Right forelimb (tissue), 1 donor: Measurements from ENCODE around the gene CDKN1B.
A peak's percentile ranks its signal among the peaks of the same experiment; 100 is the strongest.

Source experiments
- DNase-seq: peaks from one replicate; pipeline ENCODE4 v3.0.0-alpha.2; 2018

CDKN1B gene

DNA sequence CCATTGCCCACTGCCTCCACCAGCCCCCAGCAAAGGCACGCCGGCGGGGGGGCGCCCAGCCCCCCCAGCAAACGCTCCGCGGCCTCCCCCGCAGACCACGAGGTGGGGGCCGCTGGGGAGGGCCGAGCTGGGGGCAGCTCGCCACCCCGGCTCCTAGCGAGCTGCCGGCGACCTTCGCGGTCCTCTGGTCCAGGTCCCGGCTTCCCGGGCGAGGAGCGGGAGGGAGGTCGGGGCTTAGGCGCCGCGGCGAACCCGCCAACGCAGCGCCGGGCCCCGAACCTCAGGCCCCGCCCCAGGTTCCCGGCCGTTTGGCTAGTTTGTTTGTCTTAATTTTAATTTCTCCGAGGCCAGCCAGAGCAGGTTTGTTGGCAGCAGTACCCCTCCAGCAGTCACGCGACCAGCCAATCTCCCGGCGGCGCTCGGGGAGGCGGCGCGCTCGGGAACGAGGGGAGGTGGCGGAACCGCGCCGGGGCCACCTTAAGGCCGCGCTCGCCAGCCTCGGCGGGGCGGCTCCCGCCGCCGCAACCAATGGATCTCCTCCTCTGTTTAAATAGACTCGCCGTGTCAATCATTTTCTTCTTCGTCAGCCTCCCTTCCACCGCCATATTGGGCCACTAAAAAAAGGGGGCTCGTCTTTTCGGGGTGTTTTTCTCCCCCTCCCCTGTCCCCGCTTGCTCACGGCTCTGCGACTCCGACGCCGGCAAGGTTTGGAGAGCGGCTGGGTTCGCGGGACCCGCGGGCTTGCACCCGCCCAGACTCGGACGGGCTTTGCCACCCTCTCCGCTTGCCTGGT is at the start of gene CDKN1B:
Gene CDKN1B (plus strand): TSS at position 576 of the 793 bp plus-strand sequence. CDS start 472 bp downstream, outside the sequence.
- peak; percentile 91 for DNase-seq

DNA sequence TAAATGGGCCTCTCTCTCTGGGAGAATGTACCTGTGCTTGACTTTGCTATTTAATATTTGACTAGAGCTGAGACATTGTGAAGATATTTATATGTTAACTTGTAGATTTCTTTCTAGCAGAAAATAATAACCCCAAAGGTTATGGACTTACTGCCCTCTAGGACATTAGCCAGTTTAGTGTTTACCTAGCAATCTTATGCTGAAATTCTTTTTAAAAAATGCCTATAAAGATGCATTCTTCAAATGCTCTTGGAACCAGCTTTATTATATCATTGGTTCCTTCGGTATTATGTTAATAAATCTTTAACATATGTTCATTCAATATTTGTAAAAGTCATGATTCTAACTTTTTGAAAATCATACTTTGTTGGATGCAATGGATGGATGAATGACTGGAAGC is 49.2 kb upstream of the CDKN1B start:
- no peak for DNase-seq

DNA sequence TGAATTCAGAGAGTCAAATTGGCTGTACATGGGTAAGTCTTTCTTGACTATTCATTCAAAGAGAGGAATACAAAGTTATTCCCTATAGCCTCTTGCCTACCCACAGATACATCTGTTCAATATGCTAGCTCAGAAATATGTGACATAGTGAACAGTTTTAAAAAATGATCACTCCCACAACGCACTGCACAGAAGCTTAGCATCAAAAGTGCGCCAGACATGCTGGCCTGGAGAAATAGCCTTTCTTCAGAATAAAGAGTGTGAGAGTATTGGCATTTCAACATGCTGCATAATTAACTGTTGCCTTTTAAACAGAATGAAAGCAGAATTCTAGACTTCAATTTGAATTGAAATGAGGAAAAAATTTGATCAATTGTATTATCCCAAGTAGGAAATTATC is 48.1 kb upstream of the CDKN1B start:
- DNase-seq = no peak

DNA sequence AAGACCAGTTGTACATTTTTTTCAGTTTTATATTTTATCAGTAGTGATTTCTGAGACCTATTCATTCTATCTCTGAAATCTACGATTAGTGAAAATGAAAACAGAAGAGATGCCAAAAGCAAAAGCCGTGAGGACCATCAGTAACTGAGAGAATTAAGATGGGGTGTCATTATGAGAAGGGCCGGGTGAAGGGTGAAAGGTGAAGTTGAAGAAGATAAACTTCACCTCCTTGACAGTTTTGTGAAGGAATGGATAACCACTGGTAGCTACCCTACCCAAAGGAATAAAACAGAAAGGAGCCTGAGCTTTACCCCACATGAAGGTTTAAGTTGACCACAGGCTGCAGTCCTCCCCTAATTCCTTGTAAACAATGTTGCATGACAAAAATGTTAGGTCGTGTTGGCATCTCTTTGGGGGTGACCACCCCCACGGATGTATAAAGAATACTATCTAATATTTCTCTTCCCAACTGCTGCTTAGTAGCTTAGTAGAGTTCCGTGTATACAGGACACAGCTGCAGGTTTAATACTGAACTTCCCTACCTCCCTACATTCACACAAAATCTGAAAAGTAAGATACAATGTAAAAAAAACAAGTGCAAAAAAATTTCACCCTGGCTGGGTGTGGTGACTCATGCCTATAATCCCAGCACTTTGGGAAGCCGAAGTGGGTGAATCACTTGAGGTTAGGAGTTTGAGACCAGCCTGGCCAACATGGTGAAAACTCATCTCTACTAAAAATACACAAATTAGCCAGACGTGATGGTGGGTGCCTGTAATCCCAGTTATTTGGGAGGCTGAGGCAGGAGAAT is 45.1 kb upstream of the CDKN1B start:
- no peak for DNase-seq

DNA sequence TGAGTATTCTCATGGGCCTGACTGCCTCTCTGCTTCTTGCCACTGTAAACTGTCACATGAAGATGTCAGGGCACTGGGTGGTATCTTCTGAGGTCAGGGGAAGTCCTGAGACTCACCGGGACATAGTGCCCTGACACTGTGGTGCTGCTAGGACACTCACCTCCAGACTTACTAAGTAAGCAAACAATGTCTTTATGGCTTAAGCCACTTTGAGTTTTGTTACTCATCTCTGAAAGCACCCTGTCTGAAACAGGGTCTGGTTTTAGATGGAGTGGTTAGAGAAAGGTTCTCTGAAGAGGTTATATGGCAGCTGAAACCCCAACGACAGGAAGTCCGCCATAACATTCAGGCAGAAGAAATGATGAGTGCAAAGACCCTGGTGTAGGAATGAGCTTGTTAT is 43.9 kb upstream of the CDKN1B start:
- no peak for DNase-seq

DNA sequence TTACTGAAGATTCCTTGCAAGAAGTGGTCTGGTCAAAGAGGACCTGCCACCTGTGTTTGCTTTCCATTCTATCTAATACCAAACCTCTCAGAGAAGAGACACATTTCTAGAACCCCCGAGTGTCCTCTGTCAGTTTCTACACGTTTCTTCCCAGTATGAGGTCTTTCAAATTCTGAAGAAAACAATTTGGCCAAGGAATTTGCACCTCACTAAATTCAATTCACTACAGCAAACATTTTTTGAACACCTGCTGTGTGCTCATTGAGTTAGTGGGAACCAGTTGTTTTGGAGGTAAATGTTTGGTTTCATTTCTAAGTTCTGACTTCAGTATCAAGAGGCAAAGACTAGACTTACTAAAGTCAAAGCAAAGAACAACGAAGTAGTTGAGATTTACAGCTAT is 40.6 kb upstream of the CDKN1B start:
- no peak for DNase-seq

DNA sequence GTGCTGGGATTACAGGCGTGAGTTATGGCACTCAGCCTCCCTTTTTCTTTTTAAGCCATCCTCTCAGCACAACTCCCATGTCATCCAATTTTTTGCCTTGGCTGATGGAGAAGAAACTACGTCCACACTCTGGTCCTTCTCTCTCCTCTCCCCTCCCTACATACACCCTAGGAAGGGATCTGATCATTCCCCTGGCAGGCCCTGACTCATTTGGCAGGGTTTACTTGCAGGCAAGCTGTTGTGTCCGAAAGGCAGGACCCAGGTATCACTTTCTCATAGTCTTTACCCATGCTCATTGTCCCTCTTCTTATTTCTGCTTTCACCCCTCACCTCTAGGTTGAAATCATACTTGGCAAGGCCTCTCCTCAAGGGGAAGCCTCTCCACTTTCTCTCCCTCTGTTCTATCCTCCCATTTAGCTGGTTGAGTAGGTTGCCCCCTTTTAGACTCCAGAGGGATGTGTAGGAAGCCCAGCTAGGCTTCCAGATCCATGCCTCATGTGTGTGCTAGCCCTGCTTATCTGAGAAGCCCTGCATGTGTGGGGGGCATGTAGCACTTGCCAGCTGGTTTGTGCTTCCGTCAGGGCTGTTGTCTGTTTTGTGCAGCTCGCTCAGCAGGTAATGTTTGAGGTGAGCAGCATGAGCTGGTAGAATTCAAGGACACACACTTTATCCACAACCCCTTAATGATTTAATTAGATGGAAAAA is 36.0 kb upstream of the CDKN1B start:
- DNase-seq = no peak

DNA sequence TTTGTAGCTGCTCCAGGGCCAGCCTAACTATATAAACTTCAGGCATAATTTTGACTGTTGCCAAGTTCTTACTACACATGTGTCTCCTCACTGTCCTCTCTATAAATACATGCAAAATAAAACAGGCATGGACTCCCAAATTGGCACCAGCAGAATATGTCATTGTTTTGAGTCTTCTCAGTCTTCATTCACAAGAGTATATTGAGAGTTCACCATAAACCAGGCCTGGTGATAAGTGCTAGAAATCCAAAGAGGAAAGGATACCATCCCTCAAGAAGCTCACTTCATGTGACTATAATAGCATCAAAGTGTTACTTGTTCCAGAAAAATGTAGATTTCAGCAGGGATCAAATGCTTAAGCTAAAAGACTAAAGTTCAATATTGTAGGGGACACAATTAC is 34.9 kb upstream of the CDKN1B start:
- no peak for DNase-seq

DNA sequence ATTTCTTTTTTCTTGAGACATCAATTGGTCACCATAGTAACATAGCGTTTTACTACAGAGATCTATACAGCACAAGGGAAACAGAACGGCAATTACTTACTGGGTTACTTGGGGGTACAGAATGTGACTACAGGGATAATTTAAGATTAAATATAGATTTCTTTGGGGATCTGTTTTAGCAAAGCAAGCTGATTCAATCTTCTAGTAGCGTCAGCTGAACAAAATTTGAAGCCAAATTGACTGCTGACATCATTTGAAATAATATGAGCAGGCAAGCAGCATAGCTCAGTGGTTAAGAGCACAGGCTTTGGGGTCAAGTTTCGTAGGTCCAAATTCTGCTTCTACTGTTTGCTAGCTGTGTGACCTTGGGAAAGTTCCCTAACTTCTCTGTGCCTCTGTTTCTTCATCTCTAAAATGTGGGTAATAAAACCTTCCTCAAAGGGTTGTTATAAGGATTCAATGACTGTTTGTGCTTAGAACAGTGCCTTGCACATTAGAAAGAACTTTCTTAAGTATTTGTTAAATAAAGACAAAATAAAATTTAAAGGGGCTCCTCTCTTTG is 34.0 kb upstream of the CDKN1B start:
- DNase-seq = no peak

DNA sequence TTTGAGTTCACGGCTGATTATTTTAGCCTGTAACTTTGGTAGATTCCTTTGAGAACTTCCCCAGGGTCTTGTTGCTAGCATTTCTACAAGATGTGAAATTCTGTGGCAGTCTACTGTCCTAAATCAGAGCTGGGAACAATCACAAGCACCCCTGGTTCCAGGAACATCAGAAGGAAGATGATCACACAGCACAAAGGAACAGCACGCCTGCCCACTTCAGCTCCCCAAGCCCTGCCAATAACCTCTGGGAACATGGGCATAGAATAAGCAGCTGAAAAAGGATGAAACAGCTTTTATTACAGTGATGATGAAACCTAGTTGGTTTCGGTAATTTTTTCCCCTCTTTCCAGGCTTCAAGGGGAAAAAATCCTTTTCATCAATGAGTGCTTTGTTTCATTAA is 33.4 kb upstream of the CDKN1B start:
- no peak for DNase-seq

DNA sequence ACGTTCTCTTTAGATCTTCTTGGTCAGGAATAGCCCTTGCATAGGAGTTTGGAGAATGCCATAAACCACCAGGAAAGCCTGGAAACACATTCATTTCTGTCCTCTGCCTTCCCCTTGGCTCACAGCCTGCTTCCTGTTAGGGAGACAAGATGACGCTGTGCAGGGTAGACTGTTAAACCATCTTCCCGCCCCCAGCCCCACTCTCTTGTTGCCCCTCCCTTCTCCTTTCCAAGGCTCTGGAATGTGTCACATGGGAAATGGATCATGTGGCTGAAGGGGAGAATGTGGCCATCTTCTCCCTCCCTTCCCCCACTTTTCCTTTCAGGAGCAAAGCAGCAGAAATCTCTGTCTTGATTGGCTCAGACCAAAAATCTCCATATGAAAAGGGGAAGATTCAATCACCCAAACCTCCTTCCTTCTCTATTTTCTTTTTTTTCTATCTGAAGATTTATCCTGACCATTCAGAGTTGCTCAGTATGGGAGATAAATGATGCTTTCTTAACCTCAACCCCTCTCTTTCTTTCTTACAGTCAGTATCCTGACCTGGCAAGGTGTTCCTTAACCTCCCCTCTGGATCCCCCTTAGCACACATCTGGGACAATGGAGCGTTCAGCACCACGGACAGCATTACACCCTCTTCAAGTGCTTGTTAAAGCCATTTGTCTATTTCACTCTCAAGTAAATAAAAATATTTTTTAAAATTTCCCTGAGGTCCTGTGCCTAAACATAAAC is 32.6 kb upstream of the CDKN1B start:
- DNase-seq = peak; percentile 60

DNA sequence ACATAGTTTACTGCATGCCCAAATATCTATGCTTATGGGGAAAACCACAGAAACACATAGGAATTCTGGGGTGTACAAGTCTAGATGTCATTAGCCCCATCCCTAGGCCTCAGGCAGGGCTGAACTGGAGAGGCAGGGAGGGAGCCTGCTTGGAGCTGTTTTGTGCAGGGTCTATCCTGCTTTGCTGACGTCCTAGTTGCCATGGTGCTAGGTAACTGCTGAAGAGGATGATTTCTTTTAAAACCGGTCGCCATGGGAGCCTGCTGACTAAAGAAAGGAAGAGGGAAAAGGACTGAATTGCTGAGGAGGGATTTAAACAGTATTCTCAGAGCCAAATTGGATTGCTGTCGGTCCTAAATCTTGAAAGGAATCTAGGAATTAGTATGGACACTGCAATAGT is 31.9 kb upstream of the CDKN1B start:
- DNase-seq = no peak

DNA sequence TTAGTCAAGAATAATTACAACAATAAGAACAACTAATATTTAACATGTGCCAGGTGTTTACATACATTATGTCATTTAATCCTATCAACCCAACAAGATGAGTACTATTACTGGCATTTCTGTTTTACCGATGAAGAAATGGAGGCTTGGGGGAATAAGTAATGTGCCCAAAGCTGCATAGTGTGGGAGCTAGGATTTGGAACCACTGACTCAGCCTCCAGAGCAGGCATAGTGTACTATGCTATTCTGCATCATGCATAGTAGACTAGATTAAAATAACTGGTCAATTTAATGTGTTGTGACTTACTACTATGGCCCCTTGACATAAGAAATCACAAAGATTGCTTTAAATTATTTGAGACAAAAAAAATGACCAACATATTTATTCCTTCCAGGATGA is 30.7 kb upstream of the CDKN1B start:
- DNase-seq = no peak

DNA sequence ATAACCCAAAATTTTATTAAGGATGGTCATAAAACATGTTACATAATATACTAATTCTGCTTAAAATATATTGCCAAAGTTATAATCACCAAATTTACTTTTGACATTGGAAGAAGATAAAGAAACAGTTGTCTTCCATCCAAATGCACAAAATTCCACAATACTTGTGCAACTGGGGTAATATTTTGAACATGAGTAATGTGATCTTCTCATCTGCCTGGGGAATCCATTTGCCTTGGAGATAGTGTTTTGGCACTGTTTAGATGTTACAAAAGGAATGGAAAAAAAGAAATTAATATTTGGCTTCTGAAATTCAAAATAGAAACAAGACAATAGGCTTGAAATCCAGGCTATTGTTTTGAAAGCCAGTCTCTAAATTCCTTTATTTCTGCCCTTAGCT is 30.2 kb upstream of the CDKN1B start:
- DNase-seq = no peak

DNA sequence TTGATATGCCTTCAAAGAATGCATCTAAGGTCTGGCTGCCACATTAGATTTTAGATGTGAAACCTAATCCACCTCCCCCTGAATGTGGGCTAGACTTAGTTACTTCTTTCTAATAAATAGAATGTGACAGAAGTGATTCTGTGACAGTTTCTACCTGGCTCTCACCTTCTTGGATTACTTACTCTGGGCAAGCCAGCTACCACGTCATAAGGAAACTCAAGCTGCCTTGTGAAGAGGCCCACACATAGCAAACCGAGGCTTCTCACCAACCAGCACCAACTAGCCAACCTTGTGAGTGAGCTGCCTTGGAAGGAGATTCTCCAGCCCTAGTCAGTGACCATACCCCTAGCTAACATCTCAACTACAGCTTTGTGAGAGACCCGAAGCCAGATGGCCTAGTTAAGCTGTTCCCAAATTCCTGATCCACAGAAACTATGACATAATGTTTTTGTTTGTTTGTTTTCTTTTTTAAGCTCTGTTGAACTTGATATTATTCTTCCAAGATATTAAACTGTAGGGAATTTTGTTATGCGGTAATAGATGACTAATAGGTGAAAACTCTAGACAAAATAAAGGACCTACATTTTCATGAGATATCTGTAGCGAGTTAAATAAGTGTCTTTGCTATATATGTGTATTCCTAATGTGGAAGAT is 27.4 kb upstream of the CDKN1B start:
- no peak for DNase-seq

DNA sequence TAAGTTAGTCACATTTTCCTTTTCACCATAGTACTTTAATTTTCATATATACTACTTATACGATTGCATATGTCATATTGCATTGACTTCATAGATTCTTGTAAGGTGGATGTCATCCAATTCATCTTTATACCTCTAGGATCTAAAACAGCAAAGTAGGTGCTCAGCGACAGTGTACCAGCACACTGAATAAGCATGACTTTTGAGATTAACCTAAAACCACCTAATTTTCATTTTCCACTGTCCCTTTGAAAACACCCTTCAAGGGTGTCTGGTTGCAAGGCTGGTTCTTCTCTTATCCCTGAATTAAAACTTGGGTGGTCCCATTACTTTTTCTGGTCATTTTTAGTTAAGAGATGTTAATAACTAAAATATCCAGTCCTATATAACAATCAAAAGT is 25.6 kb upstream of the CDKN1B start:
- DNase-seq = no peak

DNA sequence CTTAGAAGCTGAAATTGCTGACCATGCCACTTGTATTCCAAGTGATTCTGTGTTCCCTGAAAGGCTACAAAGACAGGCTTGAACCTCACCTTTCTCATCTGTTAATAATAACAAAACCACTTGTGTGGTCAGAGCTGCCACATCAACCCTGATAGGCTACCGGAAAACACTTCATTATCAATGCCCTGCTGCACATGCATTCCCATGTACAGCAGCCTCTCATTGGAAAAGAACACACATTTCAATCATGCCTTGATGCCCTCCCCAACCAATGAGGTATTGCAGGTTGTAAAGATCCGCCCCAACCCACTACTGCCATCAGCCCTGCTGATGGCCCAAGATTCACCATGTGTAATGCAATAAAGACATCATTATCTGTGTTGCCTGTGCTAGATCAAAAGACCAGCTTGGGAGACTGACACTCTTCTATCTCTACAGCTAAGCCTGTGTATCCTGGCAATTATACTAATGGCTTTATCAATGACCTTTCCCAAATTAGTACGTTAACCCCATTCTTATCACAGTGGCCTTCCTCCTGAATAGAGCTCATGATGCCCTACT is 24.0 kb upstream of the CDKN1B start:
- DNase-seq = no peak

DNA sequence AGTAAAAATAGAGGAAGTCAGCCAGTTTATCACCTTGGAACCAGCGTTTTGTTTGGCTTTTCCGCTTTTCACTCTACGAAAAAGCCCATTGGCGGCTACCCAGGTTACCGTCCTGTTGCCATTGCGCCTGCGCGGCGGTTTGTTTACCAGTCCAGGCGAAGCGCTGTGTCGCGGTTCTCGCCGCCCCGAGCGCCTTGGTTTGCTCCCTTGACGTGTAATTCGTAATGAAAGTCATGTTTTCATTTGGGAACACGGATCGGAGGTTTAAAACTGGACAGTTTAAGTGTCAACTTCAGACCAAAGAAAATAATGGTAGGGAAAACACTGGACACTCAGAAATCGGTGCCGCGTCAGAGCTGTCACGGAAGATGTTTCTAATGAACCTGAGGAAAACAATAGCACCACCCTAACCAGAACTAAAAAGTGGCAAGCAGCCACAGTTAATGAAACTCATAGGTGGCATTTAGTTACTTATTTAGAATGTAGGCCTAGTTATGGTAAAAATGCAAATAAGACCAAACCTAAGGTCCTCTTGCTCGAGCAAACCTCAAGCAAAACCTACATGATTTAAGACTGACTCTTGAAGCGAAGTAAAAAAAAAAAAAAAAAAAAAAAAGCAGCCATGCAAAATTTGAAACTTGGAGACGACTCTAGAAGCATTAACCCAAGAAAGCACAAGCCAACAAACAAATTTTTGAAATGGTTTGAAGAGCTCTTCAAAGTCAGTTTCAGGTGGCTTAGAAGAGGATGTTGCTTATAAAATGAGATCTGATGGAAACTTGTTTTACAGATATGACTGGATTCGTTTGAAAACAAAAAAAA is 20.4 kb upstream of the CDKN1B start:
- peak; percentile 91 for DNase-seq

DNA sequence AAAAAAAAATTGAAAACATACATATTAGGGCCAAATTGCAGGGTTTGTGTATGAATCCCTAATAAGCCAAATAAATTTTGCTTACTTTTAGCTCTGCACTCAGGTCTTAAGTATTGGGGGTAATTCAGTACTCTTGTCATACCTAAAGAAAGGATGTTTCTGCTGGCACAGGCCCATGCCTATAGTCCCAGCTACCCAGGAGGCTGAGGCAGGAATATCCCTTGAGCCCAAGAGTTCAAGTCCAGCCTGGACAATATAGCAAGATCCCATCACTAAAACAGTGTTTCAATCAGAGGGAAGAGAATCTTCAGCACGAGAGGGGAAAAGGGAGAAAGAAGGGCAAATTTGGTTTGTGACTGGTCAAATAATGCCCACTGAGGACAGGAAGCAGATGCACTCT is 17.8 kb upstream of the CDKN1B start:
- no peak for DNase-seq

DNA sequence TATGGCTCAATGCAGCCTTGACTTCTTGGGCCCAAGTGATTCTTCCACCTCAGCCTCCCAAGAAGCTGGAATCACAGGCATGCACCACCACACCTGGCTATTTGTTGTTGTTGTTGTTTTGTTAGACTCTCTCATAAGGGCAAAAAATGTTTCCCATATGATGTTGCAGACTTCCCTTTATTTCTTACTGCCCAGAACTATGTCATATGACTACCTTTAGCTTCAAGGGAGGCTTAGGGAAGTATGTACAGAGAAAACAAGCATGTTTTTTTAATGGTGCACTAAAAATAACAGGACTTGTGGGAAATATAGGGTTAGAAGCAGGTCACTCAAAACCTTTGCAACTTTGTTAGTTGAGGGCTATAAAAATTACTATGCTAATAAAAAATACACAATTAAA is 16.9 kb upstream of the CDKN1B start:
- no peak for DNase-seq

DNA sequence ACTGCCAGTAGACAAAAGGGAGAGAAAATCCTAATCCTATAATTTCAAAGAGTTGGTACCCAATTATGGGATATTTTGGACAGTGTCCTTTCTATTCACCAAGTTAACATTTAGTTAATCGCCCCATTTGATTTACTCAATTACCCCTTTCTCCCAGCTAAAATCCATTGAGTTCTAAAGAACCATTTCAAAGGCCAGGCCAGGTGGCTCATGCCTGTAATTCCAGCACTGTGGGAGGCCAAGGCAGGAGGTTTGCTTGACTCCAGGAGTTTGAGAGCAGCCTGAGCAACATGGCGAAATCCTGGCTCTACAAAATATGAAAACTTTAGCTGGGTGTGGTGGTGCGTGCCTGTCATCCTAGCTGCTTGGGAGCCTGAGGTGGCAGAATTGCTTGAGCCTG is 15.7 kb upstream of the CDKN1B start:
- DNase-seq = no peak
